ENCODE data around the gene MXRA7. TPM values are rescaled to one million over a fixed set of nuclear protein-coding genes. Genes with fewer than 3 reads are reported as not detected.
A peak's percentile ranks its signal among the peaks of the same experiment; 100 is the strongest.

The MXRA7 gene, protein sequence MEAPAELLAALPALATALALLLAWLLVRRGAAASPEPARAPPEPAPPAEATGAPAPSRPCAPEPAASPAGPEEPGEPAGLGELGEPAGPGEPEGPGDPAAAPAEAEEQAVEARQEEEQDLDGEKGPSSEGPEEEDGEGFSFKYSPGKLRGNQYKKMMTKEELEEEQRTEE
- 100 to 1,000 TPM; 362 to 576 (median 421) TPM for total RNA-seq

DNA sequence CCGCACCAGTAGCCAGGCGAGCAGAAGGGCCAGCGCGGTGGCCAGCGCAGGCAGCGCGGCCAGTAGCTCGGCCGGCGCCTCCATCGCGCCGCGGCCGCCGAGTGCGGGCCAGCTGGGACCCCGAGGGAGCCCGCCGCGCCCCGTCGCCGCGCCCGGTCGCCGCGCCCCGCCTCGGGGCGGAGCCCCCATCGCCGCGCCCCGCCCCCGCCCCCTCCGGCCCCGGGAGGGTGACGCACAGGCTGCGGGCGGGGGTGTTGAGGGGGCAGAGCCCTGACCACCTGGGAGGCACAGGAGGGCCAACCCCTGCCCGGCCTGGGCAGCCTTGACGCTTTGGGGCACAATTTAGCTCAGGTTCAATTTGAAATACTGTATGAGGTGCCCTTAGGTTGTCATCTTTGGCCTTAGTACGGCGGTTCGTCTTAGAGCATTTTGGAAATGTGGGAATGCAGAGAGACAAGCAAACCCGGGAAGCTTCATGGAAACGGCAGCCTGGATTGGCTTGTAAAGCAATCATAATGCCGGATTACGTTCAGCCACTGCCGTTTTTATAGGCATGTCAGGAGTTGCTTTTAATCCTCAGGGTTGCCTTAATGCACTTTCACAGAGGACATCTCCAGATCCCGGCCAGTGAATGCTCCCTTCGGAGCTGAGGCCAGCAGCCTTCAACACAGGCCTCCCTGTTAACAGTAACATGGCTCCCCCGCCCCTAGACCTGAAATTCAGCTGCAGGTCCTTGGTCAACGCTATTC, at the start of gene MXRA7:
TSS of gene MXRA7 (minus strand) at position 103 of the 749 bp plus-strand sequence. CDS start at position 84, 19 bp downstream.
- Histone ChIP-seq H3K9me3 (no peaks in the 10 kb centered on the region), H3K27ac (peak within 1 kb of the TSS; percentile 97 to 98 (median 98)), H3K4me1 (peaks cover 30 to 51% of the 10 kb centered on the region in 2 donors), H3K27me3 (no peaks in the 10 kb centered on the region), H3K36me3 (peaks cover 0 to 7% of the 10 kb centered on the region in 2 donors), H3K4me3 (replicated peaks in 1 of 3) (peak within 1 kb of the TSS; percentile 21 to 47 (median 45))
- 14 to 16% methylated on average over 14 to 17 of the region's 56 CpGs for WGBS, 2 donors
- TF ChIP-seq, protein P1, sequence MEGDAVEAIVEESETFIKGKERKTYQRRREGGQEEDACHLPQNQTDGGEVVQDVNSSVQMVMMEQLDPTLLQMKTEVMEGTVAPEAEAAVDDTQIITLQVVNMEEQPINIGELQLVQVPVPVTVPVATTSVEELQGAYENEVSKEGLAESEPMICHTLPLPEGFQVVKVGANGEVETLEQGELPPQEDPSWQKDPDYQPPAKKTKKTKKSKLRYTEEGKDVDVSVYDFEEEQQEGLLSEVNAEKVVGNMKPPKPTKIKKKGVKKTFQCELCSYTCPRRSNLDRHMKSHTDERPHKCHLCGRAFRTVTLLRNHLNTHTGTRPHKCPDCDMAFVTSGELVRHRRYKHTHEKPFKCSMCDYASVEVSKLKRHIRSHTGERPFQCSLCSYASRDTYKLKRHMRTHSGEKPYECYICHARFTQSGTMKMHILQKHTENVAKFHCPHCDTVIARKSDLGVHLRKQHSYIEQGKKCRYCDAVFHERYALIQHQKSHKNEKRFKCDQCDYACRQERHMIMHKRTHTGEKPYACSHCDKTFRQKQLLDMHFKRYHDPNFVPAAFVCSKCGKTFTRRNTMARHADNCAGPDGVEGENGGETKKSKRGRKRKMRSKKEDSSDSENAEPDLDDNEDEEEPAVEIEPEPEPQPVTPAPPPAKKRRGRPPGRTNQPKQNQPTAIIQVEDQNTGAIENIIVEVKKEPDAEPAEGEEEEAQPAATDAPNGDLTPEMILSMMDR (IDR thresholded peaks at IDR 0.05) = no peak
- peak in 1 of 2 donors; percentile 30 for TF ChIP-seq POLR2A (IDR thresholded peaks at IDR 0.05)
- DNase-seq = peak; percentile 82 to 83
- intact Hi-C loops (cut with DNase I) = loop anchor here (10.0 kb wide), 2 partner anchors 86 to 156 kb away; no protein-coding TSS in a partner anchor

DNA sequence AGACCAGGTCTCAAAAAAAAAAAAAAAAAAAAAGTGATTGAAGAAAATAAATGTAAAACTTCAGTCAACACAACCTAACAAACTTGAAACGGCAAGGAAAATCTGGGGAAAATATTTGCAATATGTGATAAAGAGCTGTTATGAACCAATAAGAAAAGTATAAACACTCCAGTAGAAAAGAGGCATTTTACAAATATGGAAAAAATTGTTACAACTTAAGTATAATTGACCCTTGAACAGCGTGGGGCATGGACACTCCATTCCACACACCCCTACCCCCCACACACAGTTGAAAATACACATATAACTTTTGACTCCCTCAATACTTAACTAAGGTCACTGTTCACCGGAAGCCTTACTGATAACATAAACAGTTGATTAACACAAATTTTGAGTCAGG, 47.8 kb upstream of the MXRA7 start:
- H3K9me3 ChIP-seq = no peaks in the 10 kb centered on the region
- intact Hi-C loops (cut with DNase I) = no loop called here

DNA sequence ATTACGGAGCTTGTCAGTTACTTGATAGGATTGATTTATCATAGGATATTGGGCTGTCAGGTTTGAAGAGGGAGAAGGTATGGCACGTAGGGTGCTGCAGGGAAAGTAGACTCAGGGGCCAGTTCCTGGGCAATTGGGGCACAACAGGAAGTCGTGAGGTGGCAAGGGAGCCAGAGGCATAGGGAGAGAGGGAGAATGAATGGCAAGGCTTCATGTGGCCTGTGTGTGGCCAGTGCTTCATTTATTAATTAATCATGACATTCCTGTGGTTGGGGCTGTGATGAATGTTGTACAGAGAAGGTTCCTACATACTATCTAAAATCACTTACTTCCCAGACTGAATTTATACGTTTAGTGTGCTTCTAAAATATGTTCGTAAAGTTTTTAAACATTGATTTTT, 46.5 kb upstream of the MXRA7 start:
- Histone ChIP-seq H3K9me3 (no peaks in the 10 kb centered on the region), H3K4me1 (no peaks in the 10 kb centered on the region), H3K27me3 (no peaks in the 10 kb centered on the region), H3K4me3 (replicated peaks in 1 of 3) (no peak overlapping the region), H3K27ac (no peak overlapping the region), H3K36me3 (peaks cover 0 to 6% of the 10 kb centered on the region in 2 donors)
- intact Hi-C loops (cut with DNase I) = no loop called here
- 90 to 92% methylated on average over 5 of the region's 5 CpGs for WGBS, 2 donors
- TF ChIP-seq, protein P1 (IDR thresholded peaks at IDR 0.05) = no peak
- TF ChIP-seq POLR2A (IDR thresholded peaks at IDR 0.05) = no peak
- no peak for DNase-seq

More for the DNA sequence above, 47.8 kb upstream of the MXRA7 start:
- H3K27ac ChIP-seq = no peak overlapping the region
- no peak overlapping the region for H3K4me3 ChIP-seq (replicated peaks in 1 of 3)
- peaks cover 0 to 6% of the 10 kb centered on the region in 2 donors for H3K36me3 ChIP-seq
- no peaks in the 10 kb centered on the region for H3K27me3 ChIP-seq
- WGBS, 2 donors = 97 to 98% methylated on average over 3 of the region's 3 CpGs
- H3K4me1 ChIP-seq = no peaks in the 10 kb centered on the region
- no peak for DNase-seq
- no peak for TF ChIP-seq POLR2A (IDR thresholded peaks at IDR 0.05)
- TF ChIP-seq, protein P1 (IDR thresholded peaks at IDR 0.05) = no peak

DNA sequence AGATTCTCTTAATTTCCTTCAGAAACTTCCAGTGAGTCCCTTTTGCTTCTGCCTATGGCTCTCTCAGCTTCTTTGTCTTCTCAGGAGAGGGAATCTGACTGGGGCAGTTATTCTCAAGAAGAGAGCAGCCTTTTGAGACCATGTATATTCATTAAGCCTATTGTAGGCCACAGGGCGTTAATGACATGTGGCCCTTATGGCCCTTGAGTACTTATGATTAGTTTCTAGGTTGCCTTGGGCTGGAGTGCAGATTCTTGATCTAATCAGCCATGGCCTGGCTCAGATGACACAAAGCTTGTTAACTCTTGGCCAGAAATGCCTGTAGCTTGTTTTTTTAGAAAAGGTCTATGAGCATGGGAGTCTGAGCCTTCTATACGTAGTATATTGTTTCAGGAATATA, 44.5 kb upstream of the MXRA7 start:
- Histone ChIP-seq H3K27ac (no peak overlapping the region), H3K36me3 (peaks cover 0 to 6% of the 10 kb centered on the region in 2 donors)
- intact Hi-C loops (cut with DNase I) = no loop called here

DNA sequence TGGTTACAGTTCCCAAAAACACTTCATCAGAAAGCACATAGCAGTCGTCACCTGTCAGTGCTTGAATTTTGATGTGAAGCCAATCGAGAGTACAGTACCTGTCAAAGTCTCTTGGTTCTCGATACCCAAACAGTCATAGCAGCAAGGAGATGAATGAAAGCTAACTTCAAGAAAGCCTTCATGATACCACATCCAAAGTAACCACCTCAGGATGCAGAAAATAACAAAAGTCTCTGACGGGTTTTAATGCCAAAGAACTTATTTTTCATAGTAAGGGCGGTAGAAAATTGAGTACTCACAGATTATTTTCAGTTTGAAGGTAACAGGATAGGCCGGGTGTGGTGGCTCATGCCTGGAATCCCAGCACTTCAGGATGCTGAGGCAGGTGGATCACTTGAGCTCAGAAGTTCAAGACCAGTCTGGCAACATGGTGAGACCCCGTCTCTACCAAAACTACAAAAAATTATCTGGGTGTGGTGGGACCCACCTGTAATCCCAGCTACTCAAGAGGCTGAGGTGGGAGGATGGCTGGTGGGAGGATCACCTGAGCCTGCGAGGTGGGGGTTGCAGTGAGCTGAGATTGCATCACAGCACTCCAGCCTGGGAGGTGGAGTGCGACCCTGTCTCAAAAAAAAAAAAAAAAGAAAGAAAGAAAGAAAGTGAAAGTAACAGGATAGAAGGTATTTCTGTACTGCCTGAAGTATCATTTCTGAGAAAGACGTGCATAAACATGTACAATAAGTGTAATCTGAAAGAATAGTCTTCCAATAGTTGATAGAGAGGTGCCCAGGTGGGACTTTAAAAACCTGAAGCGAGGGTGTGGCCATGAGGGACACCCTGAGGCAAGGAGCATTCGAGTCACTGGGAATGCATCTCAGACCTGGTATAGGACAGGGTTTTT, 42.5 kb upstream of the MXRA7 start:
- H3K4me3 ChIP-seq (replicated peaks in 1 of 3) = no peak overlapping the region
- no peaks in the 10 kb centered on the region for H3K4me1 ChIP-seq
- H3K27me3 ChIP-seq = no peaks in the 10 kb centered on the region
- no peaks in the 10 kb centered on the region for H3K9me3 ChIP-seq
- WGBS, 2 donors = 85 to 91% methylated on average over 12 of the region's 12 CpGs
- peak; percentile 15 to 37 for DNase-seq
- H3K27ac ChIP-seq = no peak overlapping the region
- intact Hi-C loops (cut with DNase I) = no loop called here
- peaks cover 0 to 6% of the 10 kb centered on the region in 2 donors for H3K36me3 ChIP-seq
- TF ChIP-seq, protein P1 (IDR thresholded peaks at IDR 0.05) = no peak
- no peak for TF ChIP-seq POLR2A (IDR thresholded peaks at IDR 0.05)

More for the DNA sequence above, 44.5 kb upstream of the MXRA7 start:
- DNase-seq = no peak
- Histone ChIP-seq H3K4me3 (replicated peaks in 1 of 3) (no peak overlapping the region), H3K27me3 (no peaks in the 10 kb centered on the region), H3K4me1 (no peaks in the 10 kb centered on the region), H3K9me3 (no peaks in the 10 kb centered on the region)
- no peak for TF ChIP-seq POLR2A (IDR thresholded peaks at IDR 0.05)
- 95 to 98% methylated on average over 2 of the region's 2 CpGs for WGBS, 2 donors
